PFSK-1 (cell line): ENCODE data around the gene CYBA.

Experiments used
- FOXP2 ChIP-seq: optimal IDR thresholded peaks from 2 replicates; pipeline ENCODE3; 2011; ENCODE audit warnings: borderline replicate concordance, control low read depth, inconsistent platforms; ENCODE audit not compliant: insufficient read depth; ENCODE audit errors: extremely low read length, extremely low read depth
- POLR2AphosphoS5 ChIP-seq: IDR thresholded peaks from 2 replicates; pipeline ENCODE4 v1.6.1; 2012; ENCODE audit warnings: low read depth, mild to moderate bottlenecking, control low read depth, low read length, moderate library complexity
- REST ChIP-seq, 2 experiments: IDR thresholded peaks; 2 replicates each; pipeline versions ENCODE4 v1.6.1 to v1.8.0; 2011 to 2012; ENCODE audit warnings: low read depth in 2 of 2, low read length in 2 of 2, control low read depth in 1 of 2, inconsistent platforms in 1 of 2, mild to moderate bottlenecking in 1 of 2, moderate library complexity in 1 of 2; ENCODE audit not compliant: insufficient read depth in 1 of 2
- SIN3A ChIP-seq: IDR thresholded peaks from 2 replicates; pipeline ENCODE4 v1.6.1; 2012; ENCODE audit warnings: mild to moderate bottlenecking, low read length, moderate library complexity, borderline replicate concordance; ENCODE audit not compliant: insufficient read depth
- TAF1 ChIP-seq: IDR thresholded peaks from 2 replicates; pipeline ENCODE4 v1.6.1; 2012; ENCODE audit warnings: low read length, control low read depth, borderline replicate concordance; ENCODE audit not compliant: insufficient read depth

GRCh38 chr16:88645941-88646340 lies 4.9 kb downstream of the CYBA start:
- TF ChIP-seq REST (IDR thresholded peaks at IDR 0.05; ENCODE audit: insufficient read depth in 1 of 2, low read depth in 2 of 2, low read length in 2 of 2) (no peak), TAF1 (no peak), POLR2AphosphoS5 (no peak), FOXP2 (no peak), SIN3A (no peak)
